Mammary epithelial cell (primary cell): ENCODE data around the gene DOK6.

Experiments
- EZH2 ChIP-seq: IDR thresholded peaks from 2 replicates; pipeline ENCODE4 v1.6.1; 2012; ENCODE audit warnings: low read length, inconsistent platforms, borderline replicate concordance
- TF ChIP-seq, protein P1 (sequence below), 2 donors: IDR thresholded peaks in 1 of 2; conservative IDR thresholded peaks in 1 of 2; 2 replicates each; pipeline ENCODE4 v1.5.1; 2011 to 2012; ENCODE audit warnings: inconsistent platforms in 2 of 2, low read length in 2 of 2, mild to moderate bottlenecking in 2 of 2, control low read depth in 1 of 2, low read depth in 1 of 2; ENCODE audit not compliant: insufficient read depth in 1 of 2; ENCODE audit errors: extremely low read depth in 1 of 2

DNA sequence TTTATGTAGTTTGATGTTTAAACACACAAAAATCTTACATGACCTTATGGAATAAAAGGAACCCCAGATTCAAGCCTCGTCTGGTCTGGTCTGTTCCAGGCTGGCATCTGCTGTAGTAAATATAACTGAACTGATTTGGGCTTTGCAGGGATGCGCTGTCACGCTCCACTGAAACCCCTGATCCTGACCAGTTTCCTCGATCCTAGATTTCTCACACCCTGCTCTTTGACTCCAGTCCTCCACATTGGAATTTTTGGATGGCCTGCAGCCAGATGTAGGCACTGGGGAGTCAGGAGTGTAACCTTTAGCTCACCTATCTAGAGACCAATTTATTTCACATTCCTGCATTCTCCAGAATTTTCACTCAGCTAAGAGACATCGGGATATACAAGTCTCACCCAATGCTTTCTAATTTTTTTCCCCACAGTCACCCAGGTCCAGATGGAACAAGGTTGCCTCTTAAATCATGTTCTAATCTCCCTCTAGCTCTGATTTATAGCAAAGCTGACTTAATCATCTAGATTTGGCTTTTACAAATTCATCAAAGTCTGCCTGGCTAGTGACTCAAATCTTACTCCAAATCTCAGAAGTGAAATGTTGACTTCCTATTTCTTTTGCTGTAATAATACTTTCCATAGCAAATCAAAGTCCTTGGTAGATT lies 327.4 kb downstream of the DOK6 start:
- TF ChIP-seq, protein P1, sequence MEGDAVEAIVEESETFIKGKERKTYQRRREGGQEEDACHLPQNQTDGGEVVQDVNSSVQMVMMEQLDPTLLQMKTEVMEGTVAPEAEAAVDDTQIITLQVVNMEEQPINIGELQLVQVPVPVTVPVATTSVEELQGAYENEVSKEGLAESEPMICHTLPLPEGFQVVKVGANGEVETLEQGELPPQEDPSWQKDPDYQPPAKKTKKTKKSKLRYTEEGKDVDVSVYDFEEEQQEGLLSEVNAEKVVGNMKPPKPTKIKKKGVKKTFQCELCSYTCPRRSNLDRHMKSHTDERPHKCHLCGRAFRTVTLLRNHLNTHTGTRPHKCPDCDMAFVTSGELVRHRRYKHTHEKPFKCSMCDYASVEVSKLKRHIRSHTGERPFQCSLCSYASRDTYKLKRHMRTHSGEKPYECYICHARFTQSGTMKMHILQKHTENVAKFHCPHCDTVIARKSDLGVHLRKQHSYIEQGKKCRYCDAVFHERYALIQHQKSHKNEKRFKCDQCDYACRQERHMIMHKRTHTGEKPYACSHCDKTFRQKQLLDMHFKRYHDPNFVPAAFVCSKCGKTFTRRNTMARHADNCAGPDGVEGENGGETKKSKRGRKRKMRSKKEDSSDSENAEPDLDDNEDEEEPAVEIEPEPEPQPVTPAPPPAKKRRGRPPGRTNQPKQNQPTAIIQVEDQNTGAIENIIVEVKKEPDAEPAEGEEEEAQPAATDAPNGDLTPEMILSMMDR (conservative IDR thresholded peaks at IDR 0.05 in 1 of 2, IDR thresholded peaks at IDR 0.05 in 1 of 2; ENCODE audit: extremely low read depth in 1 of 2, insufficient read depth in 1 of 2, low read depth in 1 of 2, low read length in 2 of 2): no peak
- no peak for TF ChIP-seq EZH2
